Adrenal gland (tissue), 12 donors: Measurements from ENCODE around the gene SLC25A19. TPM values are rescaled to one million over a fixed set of nuclear protein-coding genes. Genes with fewer than 3 reads are reported as not detected.
A peak's percentile ranks its signal among the peaks of the same experiment; 100 is the strongest.

Source experiments
- DNase-seq, 7 donors: peaks; one replicate each; pipeline ENCODE4 v3.0.0-alpha.2; 2019 to 2020
- H3K27ac ChIP-seq, 5 donors: fragments of 200-600 bp; sonication (generic) in 4 of 5; 1 replicate in 3 of 5; 2 replicates in 2 of 5; pipeline versions ENCODE4 v1.5.1 to v1.8.0; 2016 to 2020; ENCODE audit warnings: mild to moderate bottlenecking in 1 of 5
- H3K27me3 ChIP-seq: fragments of 200-600 bp; 2 replicates; pipeline ENCODE4 v1.8.0; 2021
- H3K36me3 ChIP-seq, 2 donors: fragments of 200-600 bp; replicated peaks in 1 of 2; 1 replicate in 1 of 2; 2 replicates in 1 of 2; pipeline versions ENCODE4 v1.5.1 to v1.8.0; 2018 to 2022
- H3K4me1 ChIP-seq, 2 donors: fragments of 200-600 bp; replicated peaks in 1 of 2; 1 replicate in 1 of 2; 2 replicates in 1 of 2; pipeline versions ENCODE4 v1.5.1 to v1.8.0; 2018 to 2021
- H3K4me3 ChIP-seq, 4 donors: fragments of 200-600 bp; sonication (generic) in 3 of 4; one replicate each; pipeline ENCODE4 v1.5.1; 2016 to 2018
- H3K9me3 ChIP-seq, 3 donors: fragments of 200-600 bp; sonication (generic) in 1 of 3; replicated peaks in 1 of 3; 1 replicate in 2 of 3; 2 replicates in 1 of 3; pipeline versions ENCODE4 v1.5.1 to v1.8.0; 2016 to 2021
- CTCF ChIP-seq, 6 experiments: fragments of 450-650 bp in 4 of 6; fragments of 200-600 bp in 2 of 6; sonication (generic) in 1 of 6; IDR thresholded peaks; 1 replicate in 5 of 6; 2 replicates in 1 of 6; pipeline versions ENCODE4 v1.5.1 to v1.8.0; 2016 to 2021; ENCODE audit warnings: antibody characterized with exemption in 6 of 6, mild to moderate bottlenecking in 2 of 6, moderate library complexity in 1 of 6
- POLR2A ChIP-seq, 2 donors: fragments of 450-650 bp; IDR thresholded peaks; one replicate each; pipeline ENCODE4 v1.6.1; 2017; ENCODE audit warnings: antibody characterized with exemption in 2 of 2, mild to moderate bottlenecking in 2 of 2, moderate library complexity in 1 of 2
- WGBS, 4 donors: extraction: QIAGEN DNeasy Blood & Tissue Kit in 2 of 4; methylation state at CpG; one replicate each; pipeline versions ENCODE4 v1.1.5 to v1.1.7; 2013 to 2017; 5-methylcytosine and 5-hydroxymethylcytosine counted together
- intact Hi-C, 2 donors: fragments of 100-400 bp; cut with DNase I; formaldehyde crosslinking; loops; one replicate each; pipeline versions ENCODE4 v1.14.1 to v1.15.0; 2022 to 2023
- polyA plus RNA-seq, 3 donors: library from polyadenylated mRNA; stranded (reverse); fragments of 200-250 nt in 2 of 3; fragments of 350-450 nt in 1 of 3; fragmentation: Illumina TruSeq in 1 of 3; extraction: RNeasy Lipid Tissue Mini Kit (QIAGEN cat#74804) in 1 of 3; gene quantifications; one replicate each; pipeline ENCODE4 v1.2.3, GENCODE V29; 2013 to 2014
- total RNA-seq, 9 donors: library from RNA; depleted of rRNA in 4 of 9; stranded (reverse); fragments of >200 nt in 4 of 9; fragments of 120-200 nt in 1 of 9; fragmentation: NEBNext Ultra II Directional in 1 of 9; extraction: Animal tissue kit (Norgen Biotek cat#: 25700) in 1 of 9; gene quantifications; one replicate each; pipeline versions ENCODE4 v1.1.0 to v1.2.4, GENCODE V29; 2013 to 2023
- donor health status: healthy with polysubstance abuse.
- donor health status: Bipolar disorder and iron deficiency.
- donor health status: DM: yes; HTN: yes; CAD: no.
- donor health status: DM: no; HTN: no; CAD: no.
- donor health status: DM: no; HTN: no; CAD: no.
- donor health status: DM: yes; HTN: yes; CAD: no.

The SLC25A19 gene
- total and polyA plus RNA-seq, 12 donors, result 15.8 to 63.9 (median 25.3) TPM

- H3K4me1 ChIP-seq, result peaks cover 8 to 20% of the 10 kb centered on the region in 2 donors
- DNase-seq, result no peak
- H3K27me3 ChIP-seq, result no peaks in the 10 kb centered on the region
- H3K4me3 ChIP-seq, result no peak overlapping the region
- no peaks in the 10 kb centered on the region for H3K9me3 ChIP-seq
- no peak overlapping the region for H3K27ac ChIP-seq
- H3K36me3 ChIP-seq, result no peaks in the 10 kb centered on the region
- WGBS, 4 donors, result 95 to 100% (median 99%) methylated on average over 3 of the region's 3 CpGs
- intact Hi-C loops, result no loop called here
- TF ChIP-seq CTCF (IDR thresholded peaks at IDR 0.05) (no peak), POLR2A (IDR thresholded peaks at IDR 0.05) (no peak)
These were observed 45.5 kb upstream of the SLC25A19 start for GRCh38 chr17:75334723-75335122.

- peaks cover 8 to 30% of the 10 kb centered on the region in 2 donors for H3K4me1 ChIP-seq
These were observed 42.4 kb upstream of the SLC25A19 start for GRCh38 chr17:75331671-75332070.

GRCh38 chr17:75327757-75328156 lies 38.5 kb upstream of the SLC25A19 start:
- DNase-seq, result no peak
- intact Hi-C loops, result loop anchor here in 1 of 2 donors (5.0 to 10.0 kb wide), 2 partner anchors 75 to 187 kb away; partner anchors contain the start of genes CASKIN2 and TSEN54
- H3K27me3 ChIP-seq, result no peaks in the 10 kb centered on the region
- no peak overlapping the region for H3K27ac ChIP-seq
- H3K9me3 ChIP-seq, result no peaks in the 10 kb centered on the region
- peaks cover 0 to 7% of the 10 kb centered on the region in 2 donors for H3K36me3 ChIP-seq
- 55 to 72% (median 63%) methylated on average over 2 of the region's 2 CpGs for WGBS, 4 donors
- TF ChIP-seq CTCF (IDR thresholded peaks at IDR 0.05), result no peak
- no peak for TF ChIP-seq POLR2A (IDR thresholded peaks at IDR 0.05)
- H3K4me1 ChIP-seq, result peaks cover 8 to 28% of the 10 kb centered on the region in 2 donors
- no peak overlapping the region for H3K4me3 ChIP-seq

More at GRCh38 chr17:75331671-75332070, 42.4 kb upstream of the SLC25A19 start:
- intact Hi-C loops, result no loop called here
- TF ChIP-seq CTCF (IDR thresholded peaks at IDR 0.05), result no peak
- TF ChIP-seq POLR2A (IDR thresholded peaks at IDR 0.05), result no peak
- Histone ChIP-seq H3K27me3 (no peaks in the 10 kb centered on the region), H3K36me3 (no peaks in the 10 kb centered on the region), H3K27ac (no peak overlapping the region), H3K4me3 (no peak overlapping the region), H3K9me3 (no peaks in the 10 kb centered on the region)
- no peak for DNase-seq
- 77 to 78% (median 77%) methylated on average over 6 of the region's 6 CpGs for WGBS, 4 donors

- Histone ChIP-seq H3K27me3 (no peaks in the 10 kb centered on the region), H3K4me1 (peaks cover 6 to 25% of the 10 kb centered on the region in 2 donors), H3K9me3 (no peaks in the 10 kb centered on the region), H3K36me3 (peaks cover 0 to 13% of the 10 kb centered on the region in 2 donors), H3K27ac (peak overlapping the region in 2 of 5 donors; percentile 58 to 62), H3K4me3 (no peak overlapping the region)
- WGBS, 4 donors, result 38 to 85% (median 61%) methylated on average over 4 to 5 of the region's 5 CpGs
- intact Hi-C loops, result loop anchor here in 1 of 2 donors (5.0 to 10.0 kb wide), 2 partner anchors 76 to 188 kb away; partner anchors contain the start of genes CASKIN2 and TSEN54
- DNase-seq, result no peak
- TF ChIP-seq POLR2A (IDR thresholded peaks at IDR 0.05) (no peak), CTCF (IDR thresholded peaks at IDR 0.05) (no peak)
These were observed 37.1 kb upstream of the SLC25A19 start for GRCh38 chr17:75326226-75326848.
